HG03378 (cell line): Measurements from ENCODE around the gene ZNRF3.

Experiments used
- ATAC-seq: cut with Tn5 transposase; IDR thresholded peaks from one replicate; pipeline ENCODE4 v1.9.1; 2021; ENCODE audit warnings: mild to moderate bottlenecking, moderate library complexity; ENCODE audit not compliant: unreplicated experiment

ZNRF3 gene

DNA sequence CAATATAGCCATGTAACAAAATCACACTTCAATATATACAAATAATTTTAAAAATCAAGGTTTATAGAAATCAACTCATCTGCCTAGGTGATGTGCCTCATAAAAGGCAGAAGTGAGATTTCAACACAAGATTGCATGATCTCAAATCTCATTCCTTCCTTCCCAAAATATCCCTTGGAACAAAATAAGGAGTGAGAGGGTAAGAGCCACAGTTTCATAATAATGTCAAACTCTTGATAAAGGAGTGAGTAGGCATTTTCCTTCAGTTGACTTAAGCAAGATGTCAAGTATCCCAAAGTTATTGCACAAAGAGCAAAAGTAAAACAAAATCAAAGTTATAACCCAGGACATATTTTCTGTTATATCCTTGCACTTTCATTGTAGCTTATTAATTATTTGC is 97.0 kb downstream of the ZNRF3 start:
- ATAC-seq: no peak

DNA sequence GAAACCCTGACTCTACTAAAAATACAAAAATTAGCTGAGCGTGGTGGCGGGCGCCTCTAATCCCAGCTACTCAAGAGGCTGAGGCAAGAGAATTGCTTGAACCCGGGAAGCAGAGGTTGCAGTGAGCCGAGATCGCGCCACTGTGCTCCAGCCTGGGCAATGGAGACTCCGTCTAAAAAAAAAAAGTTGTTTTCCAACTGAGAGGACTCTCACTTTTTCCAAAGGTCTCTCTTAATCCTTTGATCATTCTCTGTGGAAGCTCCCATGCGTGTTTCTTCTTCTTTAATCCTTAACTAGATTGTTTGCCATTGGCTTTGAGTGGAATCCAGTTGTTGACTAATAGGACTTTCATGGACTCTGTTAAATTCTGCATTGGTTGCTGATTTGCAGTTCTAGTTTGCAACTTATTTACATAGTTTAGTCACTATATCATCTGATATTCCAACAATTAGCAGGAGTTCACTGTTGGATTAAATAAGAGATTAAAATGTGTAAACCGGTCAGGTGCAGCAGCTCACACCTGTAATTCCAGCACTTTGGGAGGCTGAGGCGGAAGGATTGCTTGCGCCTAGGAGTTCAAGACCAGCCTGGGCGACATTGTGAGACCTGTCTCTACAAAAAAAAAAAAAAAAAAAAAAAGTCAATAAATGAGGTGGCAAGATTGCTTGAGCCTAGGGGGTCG is 98.6 kb downstream of the ZNRF3 start:
- no peak for ATAC-seq

DNA sequence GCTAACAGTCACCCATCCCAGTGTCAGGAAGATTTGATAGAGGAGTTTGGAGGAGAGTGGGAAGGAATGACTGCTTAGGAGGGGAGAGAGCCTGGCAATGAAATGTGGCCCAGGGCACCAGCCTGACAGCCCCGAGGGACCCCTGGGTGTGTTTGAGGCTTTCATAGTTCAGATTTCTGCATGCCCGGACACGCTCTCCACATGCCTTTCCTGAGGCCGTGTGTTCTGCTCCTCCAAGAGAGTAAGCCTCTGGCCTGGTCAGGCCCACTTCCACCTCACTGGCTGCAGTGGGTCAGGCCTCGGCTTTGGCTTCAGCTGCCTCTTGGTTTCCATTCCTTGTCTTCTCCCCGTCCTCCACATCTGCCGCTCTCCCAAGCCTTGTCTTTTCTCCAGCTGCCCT is 99.8 kb downstream of the ZNRF3 start:
- ATAC-seq: no peak

DNA sequence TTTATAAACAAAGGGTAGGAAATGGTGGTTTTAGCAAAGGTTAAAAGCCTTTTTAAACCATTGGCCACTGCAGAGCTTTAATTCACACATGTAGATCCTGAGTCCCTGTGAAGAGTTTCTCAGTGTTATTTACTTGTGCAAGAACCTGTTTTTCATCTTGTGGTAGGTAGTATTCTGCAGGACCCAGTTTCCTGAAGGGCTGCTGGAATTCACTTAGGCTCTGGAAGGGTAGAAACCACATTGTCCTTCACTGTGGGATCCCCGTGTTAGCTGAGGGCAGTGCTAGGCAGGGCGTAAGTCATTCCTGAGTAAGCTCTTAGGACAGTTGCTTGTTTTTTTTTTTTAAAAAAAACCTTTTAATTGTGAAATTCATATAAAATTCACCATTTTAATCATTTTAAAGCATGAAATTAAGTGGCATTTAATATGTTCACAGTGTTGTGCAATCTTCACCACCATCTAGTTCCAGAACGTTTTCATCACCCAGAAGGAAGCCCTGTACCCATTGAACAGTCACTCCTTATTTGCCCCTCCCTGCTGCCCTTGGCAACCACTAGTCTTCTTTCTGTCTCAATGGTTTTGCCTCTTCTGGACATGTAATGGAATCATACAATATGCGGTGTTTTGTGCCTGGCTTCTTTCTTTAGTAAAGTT is 100.5 kb downstream of the ZNRF3 start:
- ATAC-seq: no peak

DNA sequence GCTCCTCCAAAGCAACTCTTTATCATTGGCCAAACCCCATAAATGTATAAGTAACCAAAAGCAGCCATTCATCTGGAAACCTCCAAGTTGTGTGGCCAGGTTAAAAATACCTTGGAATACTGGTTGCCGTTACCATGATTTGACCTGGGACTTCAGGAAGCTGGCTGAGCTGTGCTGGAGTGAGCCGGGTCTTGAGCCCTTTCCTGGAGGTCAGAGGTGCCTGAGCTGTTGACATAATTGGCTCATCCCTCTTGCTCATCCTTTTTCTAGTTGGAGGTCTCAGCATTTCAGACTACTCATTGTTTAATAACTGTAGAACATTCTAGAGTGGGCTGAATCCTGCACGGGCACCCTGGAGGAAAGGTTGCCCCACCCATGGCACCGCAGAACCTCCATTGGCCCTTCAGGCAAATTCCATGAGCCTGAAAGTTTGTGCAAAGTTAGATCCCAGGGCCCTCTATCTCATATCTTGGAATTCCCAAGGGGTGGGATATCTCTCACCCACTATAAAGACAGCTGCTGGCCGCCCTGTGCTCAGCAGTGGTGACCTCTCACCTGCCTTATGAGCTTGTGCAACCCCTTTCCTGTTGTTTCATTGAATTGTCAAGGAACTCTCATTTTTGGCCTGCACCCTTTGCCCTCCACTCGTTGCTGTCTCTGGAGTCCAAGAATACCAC is 101.2 kb downstream of the ZNRF3 start:
- ATAC-seq: no peak

DNA sequence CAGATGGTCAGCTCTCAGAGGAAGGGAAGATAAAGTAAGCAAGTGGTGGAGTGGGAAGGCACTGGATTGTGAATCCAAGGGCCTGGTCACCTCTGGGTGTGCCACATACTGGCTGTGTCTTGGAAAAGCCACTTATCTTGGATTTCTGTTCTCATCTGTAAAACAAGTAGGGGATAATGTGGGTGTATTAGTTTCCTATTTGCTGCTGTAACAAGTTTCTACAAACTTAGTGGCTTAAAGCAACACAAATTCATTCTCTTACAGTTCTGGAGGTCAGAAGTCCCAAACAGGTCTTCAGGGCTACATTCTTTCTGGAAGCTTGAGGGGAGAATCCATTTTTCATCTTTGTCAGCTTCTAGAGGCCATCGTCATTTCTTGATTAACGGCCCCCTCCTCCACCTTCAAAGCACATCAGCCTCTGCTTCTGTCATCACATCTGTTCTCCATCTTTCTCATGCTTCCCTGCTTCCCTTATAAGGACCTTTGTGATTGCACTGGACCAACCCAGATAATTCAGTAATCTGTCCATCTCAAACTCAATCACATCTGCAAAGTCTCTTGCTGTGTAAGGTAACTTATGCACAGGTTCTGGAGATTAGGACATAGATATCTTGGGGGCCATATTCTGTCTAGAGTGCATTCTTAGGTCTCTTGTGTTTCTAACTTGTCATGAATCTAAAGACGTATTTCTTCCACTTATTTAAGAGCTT is 102.4 kb downstream of the ZNRF3 start:
- no peak for ATAC-seq

DNA sequence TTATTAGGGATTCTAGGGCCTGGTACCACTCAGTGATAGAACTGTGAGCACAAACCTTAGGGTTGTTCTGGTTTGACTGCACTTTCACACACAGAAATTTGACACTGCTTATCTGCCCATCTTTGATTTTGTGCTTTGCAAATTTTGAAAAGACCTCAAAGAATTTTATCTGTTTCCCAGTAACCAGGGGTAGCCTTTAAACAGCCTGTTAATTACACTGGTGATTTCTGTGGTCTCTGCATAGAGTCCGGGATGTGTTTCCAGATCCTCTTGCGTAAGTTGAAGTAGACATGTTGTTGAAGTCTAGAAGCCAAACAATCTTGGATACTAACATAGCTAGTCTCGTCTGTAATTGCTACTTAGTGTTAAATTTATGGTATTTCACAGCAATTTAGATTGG is 103.0 kb downstream of the ZNRF3 start:
- no peak for ATAC-seq

DNA sequence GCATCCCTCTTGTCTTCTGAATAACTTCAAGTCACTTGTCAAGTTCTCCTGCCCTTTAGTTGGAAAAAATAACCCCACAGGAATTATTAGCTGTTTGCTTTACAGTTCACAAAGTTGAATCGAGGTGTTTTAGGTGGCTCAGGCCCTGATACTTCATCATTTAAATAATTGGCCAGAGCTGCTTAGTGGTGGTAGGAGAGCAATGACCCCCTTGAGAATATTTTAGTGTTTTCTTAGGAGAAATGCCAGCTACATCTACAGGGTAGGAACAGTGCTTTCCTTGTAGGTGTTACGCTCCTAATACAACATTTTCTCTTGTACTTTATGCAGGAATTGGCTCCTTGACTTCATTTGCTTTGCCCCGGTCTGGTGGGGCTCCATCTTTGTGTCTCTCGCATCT is 105.1 kb downstream of the ZNRF3 start:
- ATAC-seq: no peak

DNA sequence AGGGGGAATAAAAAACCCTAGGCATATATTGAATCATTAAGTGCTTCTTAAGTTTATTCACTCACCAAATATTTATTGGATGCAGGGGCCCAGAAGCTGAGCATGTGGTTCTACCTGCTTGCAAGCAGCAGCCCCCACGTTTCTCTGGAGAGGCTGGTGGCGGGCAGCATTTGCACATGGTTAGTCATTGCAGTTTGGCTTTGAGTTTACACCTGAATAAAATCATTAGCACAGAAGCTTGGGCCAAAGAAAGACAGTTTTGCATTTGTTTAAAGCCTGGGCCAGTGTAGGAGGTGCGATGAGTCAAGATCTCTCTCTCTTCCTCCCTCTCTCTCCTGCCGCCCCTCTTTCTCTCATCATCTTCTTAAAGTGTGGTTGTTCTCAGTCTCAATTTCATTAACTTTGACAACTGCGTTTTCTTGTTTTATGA is 105.7 kb downstream of the ZNRF3 start:
- ATAC-seq: no peak

DNA sequence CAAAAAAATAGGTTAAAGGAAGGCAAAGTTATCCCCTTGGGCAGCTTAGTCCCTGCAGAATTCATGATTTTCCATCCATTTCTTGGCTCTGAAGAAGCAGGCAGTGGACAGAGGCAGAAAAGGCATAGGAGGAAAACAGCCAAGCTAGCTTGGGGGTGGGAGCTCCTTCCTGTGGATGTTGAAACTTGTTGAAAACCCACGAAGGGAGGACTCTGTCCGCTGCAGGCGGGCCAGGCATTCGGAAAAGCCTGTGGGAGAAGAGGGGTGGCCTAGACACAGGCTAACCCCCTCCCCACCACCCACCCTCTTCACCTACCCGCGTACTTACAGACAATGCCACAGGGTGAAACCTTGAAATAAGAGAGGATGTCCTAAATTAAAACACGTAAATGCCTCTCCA is 106.1 kb downstream of the ZNRF3 start:
- ATAC-seq: no peak

DNA sequence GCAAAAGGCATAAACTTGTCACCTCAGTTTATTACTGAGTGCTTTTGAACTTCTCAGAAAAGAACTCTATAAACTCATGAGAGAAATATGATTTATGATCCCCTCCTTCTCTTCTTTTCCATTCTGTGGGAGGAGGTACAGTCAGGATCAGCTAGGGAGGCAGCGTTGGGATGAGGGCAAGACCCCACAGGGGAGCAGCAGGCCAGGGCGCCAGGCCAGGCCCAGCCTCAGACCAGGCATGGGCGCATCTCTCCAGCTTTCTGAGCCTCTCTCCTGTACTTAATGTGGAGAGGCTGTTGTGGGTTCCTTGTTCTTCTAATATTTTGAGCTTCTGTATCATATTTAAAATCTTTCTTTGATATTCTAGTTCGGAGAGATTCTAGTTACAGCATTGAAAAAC is 106.5 kb downstream of the ZNRF3 start:
- no peak for ATAC-seq

DNA sequence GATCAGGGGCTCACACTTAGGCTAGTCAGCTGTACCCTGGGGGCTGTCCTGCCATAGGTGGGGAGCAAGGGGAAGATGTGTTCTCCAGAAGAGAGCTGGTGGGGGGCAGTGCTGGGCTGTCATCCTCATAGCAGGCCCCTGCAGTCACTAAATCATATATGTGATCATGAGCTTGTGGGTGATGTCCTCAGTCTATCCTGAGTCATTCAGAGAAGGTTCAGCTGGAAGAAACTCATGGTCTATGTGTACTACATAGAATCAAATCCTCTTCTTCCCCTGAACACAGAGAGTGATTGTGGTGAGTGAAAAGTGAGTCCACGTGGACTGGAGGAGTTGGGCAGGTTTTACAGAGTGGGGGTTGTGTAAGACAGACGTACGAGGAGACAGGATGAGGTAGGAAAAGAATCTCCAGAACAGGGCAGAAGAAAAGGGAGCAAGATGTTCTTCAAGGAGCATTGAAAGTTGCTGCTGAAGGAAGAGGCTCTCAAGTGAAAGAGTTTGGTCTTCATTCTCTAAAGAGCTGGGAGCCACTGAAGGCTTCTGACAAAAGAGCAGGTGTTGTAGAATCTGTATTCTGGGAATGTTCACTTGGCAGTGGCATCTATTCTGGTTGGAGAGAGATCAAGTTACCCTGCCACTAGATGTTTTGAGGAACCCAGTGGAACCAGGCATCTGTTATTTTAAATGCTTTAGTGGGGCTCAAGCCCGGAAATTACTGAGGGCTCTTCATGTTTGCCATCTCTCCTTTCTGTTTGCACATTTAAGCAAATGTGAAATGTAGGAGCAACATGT is 109.4 kb downstream of the ZNRF3 start:
- no peak for ATAC-seq

DNA sequence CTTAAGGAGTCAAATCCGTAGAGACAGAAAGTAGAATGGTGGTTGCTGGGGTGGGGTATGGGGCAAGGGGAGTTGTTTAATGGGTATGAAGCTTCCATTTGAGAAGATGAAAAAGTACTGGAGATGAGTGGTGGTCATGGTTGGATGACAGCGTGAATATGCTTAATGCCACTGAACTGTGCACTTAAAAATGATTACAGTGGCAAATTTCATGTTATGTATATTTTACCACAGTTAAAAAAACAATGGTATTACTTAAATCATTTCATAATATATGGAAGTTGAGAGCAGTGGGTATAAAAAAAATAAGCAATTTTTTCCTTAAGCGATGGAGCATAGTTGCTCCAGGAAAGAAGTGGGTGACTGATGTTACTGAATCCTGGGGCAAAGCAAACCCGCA is 111.2 kb downstream of the ZNRF3 start:
- no peak for ATAC-seq

DNA sequence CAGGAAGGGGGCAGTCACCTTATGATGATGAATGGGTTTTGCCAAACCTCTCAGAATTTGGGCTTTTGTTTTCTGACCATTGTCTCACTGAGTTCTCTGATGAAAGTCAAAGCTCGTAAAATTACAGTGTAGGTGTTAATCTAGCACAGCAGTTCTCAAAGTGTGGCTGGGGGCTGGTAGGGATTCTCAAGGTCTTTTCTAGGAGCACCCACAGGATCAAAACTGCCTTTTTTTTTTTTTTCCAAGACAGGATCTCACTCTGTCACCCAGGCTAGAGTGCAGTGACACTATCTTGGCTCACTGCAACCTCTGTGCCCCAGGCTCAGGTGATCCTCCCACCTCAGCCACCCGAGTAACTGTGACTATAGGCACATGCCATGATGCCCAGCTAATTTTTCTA is 112.2 kb downstream of the ZNRF3 start:
- no peak for ATAC-seq

DNA sequence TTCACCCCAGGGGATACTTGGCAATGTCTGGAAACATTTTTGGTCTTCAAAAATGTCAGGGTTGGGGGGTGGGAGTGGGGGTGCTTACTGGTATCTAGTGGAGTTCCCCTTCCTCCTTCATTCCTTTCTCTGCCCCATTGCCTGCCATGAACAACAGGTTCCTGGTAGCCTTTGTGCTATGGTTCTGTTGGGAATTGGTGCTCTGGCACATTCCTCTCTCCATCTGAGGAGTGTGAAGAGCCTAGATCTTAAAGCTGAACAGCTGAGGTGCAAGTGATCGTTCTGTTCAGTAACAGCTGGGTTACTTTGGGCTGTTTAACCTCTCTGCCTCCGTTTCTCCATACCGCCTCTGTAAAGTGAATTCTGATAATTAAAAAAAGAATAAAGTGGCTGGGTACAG is 114.0 kb downstream of the ZNRF3 start:
- no peak for ATAC-seq

DNA sequence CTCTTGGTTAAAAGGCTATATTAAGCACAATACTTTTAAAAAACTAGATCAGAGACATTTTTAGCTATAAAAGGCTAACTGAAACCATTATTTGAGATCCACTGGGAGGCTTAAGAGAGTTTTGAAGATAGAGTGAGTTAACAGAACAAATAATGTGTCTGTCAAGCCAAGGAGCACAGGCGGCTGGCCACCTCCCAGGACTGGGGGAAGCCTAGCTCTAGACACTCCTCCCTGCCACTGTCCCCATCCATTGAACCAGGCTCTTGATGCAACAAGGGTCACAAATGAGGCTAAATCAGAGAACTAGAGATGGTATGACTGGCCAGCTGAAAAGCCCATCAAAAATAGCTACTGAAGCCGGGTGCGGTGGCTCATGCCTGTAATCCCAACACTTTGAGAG is 115.3 kb downstream of the ZNRF3 start:
- no peak for ATAC-seq

DNA sequence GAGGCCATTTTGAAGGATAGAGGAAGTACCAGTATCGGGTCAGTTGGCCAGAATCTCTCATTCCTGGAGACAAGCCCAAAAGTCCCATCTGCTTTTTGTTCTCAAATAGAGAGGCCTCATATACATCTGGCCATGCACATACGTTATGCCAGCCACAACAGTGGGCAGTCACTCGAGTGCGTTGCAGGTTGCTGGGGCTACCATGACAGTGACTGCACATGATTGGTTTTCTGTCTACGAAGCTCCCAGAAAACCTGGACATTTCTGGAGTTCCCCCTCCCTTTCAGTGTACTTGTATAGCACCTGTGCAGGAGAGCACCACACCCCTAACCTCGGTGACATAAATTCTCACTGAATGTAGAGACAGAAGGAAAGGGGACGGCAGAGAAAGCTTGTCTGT is 116.1 kb downstream of the ZNRF3 start:
- no peak for ATAC-seq

DNA sequence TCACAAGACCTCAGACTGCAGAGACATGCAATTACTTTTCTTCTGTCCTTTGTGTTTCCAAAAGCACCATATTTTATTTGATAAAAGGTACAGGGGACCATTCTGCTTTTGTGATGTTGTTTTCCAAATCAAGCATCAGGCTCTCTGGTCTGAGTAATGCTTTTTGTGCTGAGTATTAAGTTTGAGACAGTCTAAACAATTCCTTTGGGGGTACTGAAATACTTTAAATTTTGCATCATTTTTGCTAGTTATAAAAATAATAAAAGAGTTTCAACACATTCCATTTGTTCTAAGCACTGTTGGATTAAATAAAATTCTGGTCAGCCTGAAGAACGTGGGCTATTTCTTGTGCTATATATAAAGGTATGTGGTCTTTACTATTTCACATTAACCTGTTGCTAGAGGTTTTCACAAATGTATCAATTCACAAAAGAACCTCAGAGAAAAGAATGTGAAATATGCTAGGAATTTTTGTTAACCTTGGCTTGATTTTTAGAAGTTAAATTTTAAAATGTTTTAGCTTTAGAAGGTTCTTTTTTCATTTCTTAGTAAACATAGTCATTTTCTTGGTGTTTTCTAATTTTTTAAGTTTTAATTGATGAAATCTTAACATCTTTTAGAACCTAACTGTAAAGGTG is 116.7 kb downstream of the ZNRF3 start:
- ATAC-seq: no peak

DNA sequence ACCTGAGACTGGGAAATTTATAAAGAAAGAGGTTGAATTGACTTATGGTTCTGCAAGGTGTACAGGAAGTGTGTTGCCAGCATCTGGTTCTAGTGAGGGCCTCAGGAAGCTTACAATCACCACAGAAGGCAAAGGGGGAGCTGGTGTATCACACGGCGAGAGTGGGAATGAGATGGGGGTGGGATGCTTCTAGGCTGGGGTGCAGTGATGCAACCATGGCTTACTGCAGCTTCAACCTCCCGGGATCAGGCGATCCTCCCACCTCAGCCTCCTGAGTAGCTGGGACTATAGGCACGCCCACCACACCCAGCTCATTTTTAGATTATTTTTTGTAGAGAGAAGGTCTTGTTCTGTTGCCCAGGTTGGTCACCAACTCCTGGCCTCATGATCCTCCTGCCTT is 117.3 kb downstream of the ZNRF3 start:
- no peak for ATAC-seq

DNA sequence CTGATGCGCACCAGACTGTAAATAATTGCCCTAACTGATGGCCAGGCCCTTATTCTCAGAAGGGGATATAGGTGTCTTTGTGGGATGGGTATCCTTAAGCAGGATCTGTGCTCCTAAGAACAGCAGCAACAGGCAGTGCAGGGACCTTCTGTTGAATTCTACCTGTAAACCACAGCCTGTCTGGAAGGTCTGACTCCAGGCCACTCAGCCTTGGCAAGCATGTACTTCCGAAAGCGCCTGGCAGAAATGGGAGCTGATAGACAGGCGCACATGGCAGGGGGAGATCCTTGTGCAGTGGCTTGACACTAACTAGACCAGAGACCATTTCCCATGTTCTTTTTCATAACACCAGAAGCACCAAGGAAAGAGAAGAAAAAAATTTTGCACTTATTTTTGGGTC is 119.2 kb downstream of the ZNRF3 start:
- no peak for ATAC-seq
